Keratinocyte (primary cell): ENCODE data around the gene FBXO3. TPM values are rescaled to one million over a fixed set of nuclear protein-coding genes. Genes with fewer than 3 reads are reported as not detected.

ENCODE experiments used
- DNase-seq: peaks from one replicate; pipeline ENCODE4 v3.0.0-alpha.2; 2011; ENCODE audit warnings: low read depth, missing footprints, low spot score
- FAIRE-seq: peaks from 2 replicates; lab custom pipeline; 2011; peaks lifted over from hg19 to GRCh38; lab: Jason Lieb, UNC
- H2AFZ ChIP-seq: 2 replicates; pipeline ENCODE4 v1.6.0; 2012; ENCODE audit warnings: low read length, control low read depth, inconsistent platforms; ENCODE audit not compliant: control insufficient read depth
- H3K27ac ChIP-seq: 2 replicates; pipeline ENCODE4 v1.5.1; 2011; ENCODE audit warnings: low read length; ENCODE audit not compliant: control insufficient read depth, insufficient read depth
- H3K27me3 ChIP-seq: 3 replicates; pipeline ENCODE4 v1.6.0; 2011; ENCODE audit warnings: low read length; ENCODE audit not compliant: control insufficient read depth, insufficient read depth; ENCODE audit errors: extremely low read depth
- H3K36me3 ChIP-seq, 2 experiments: 2 replicates in 1 of 2; 3 replicates in 1 of 2; pipeline ENCODE4 v1.5.1; 2011; ENCODE audit warnings: low read length in 2 of 2, mild to moderate bottlenecking in 1 of 2; ENCODE audit not compliant: control insufficient read depth in 2 of 2, insufficient read depth in 2 of 2; ENCODE audit errors: extremely low read depth in 1 of 2
- H3K4me1 ChIP-seq: 3 replicates; pipeline ENCODE4 v1.5.1; 2011; ENCODE audit warnings: low read length; ENCODE audit not compliant: control insufficient read depth, insufficient read depth; ENCODE audit errors: extremely low read depth
- H3K4me2 ChIP-seq: 3 replicates; pipeline ENCODE4 v1.6.0; 2011; ENCODE audit warnings: low read depth, low read length; ENCODE audit not compliant: control insufficient read depth, insufficient read depth; ENCODE audit errors: extremely low read depth
- H3K4me3 ChIP-seq, 3 experiments: fragments of 200-600 bp in 1 of 3; sonication (generic) in 1 of 3; 2 replicates in 2 of 3; 3 replicates in 1 of 3; pipeline ENCODE4 v1.5.1; 2011 to 2016; ENCODE audit warnings: low read length in 3 of 3, mild to moderate bottlenecking in 3 of 3, control low read depth in 2 of 3, inconsistent platforms in 1 of 3, low read depth in 1 of 3, mixed read lengths in 1 of 3, mixed run types in 1 of 3, moderate library complexity in 1 of 3; ENCODE audit not compliant: control insufficient read depth in 2 of 3, insufficient read depth in 2 of 3; ENCODE audit errors: extremely low read depth in 1 of 3
- H3K79me2 ChIP-seq: 2 replicates; pipeline ENCODE4 v1.6.0; 2012; ENCODE audit warnings: low read length; ENCODE audit not compliant: control insufficient read depth, insufficient read depth
- H3K9ac ChIP-seq: 3 replicates; pipeline ENCODE4 v1.6.0; 2011; ENCODE audit warnings: low read length; ENCODE audit not compliant: control insufficient read depth, insufficient read depth; ENCODE audit errors: extremely low read depth
- H3K9me1 ChIP-seq: 3 replicates; pipeline ENCODE4 v1.6.0; 2011; ENCODE audit warnings: low read length; ENCODE audit not compliant: control insufficient read depth, insufficient read depth; ENCODE audit errors: extremely low read depth
- H3K9me3 ChIP-seq: 2 replicates; pipeline ENCODE4 v1.5.1; 2012; ENCODE audit warnings: low read depth, low read length; ENCODE audit not compliant: control insufficient read depth
- H4K20me1 ChIP-seq: 3 replicates; pipeline ENCODE4 v1.6.0; 2011; ENCODE audit warnings: low read length; ENCODE audit not compliant: control insufficient read depth, insufficient read depth; ENCODE audit errors: extremely low read depth
- CTCF ChIP-seq, 3 experiments: IDR thresholded peaks in 1 of 3; conservative IDR thresholded peaks in 1 of 3; optimal IDR thresholded peaks in 1 of 3; 2 replicates in 2 of 3; 3 replicates in 1 of 3; pipeline versions ENCODE3 to v1.5.1; 2011; ENCODE audit warnings: low read length in 3 of 3, mild to moderate bottlenecking in 3 of 3, moderate library complexity in 2 of 3, control low read depth in 1 of 3, inconsistent platforms in 1 of 3; ENCODE audit not compliant: insufficient read depth in 2 of 3; ENCODE audit errors: extremely low read depth in 1 of 3
- EZH2 ChIP-seq: IDR thresholded peaks from one replicate; pipeline ENCODE4 v1.6.1; 2012; ENCODE audit warnings: inconsistent platforms, mild to moderate bottlenecking, low read length, moderate library complexity
- dilution Hi-C: fragments of 300-500 bp; cut with MboI; formaldehyde crosslinking; loops from one replicate; pipeline ENCODE4 v1.7.0; 2020; ENCODE audit warnings: low sequenced_read_pairs; ENCODE audit not compliant: extremely low pct_ligation_motif_present
- polyA plus RNA-seq, 5 experiments: library from polyadenylated mRNA; depleted of rRNA in 3 of 5; stranded (reverse) in 3 of 5; stranded (forward) in 1 of 5; unstranded in 1 of 5; fragments of >200 nt; gene quantifications; 1 replicate in 1 of 5; 2 replicates in 3 of 5; 3 replicates in 1 of 5; pipeline versions ENCODE4 v1.2.1 to v1.2.3, GENCODE V29; 2011 to 2012; ENCODE audit warnings: missing spikeins in 2 of 5, low read depth in 1 of 5, low replicate concordance in 1 of 5

FBXO3 gene
- polyA plus RNA-seq, 1 donor (not counting 4 experiments of a cell fraction or from before 2014, with no cell fraction given) = 68.6 TPM

- dilution Hi-C loops = no loop called here
- no peaks in the 10 kb centered on the region for H3K9me1 ChIP-seq
- FAIRE-seq = no peak
These were observed 31.0 kb downstream of the FBXO3 start for GRCh38 chr11:33743291-33743690.

DNA sequence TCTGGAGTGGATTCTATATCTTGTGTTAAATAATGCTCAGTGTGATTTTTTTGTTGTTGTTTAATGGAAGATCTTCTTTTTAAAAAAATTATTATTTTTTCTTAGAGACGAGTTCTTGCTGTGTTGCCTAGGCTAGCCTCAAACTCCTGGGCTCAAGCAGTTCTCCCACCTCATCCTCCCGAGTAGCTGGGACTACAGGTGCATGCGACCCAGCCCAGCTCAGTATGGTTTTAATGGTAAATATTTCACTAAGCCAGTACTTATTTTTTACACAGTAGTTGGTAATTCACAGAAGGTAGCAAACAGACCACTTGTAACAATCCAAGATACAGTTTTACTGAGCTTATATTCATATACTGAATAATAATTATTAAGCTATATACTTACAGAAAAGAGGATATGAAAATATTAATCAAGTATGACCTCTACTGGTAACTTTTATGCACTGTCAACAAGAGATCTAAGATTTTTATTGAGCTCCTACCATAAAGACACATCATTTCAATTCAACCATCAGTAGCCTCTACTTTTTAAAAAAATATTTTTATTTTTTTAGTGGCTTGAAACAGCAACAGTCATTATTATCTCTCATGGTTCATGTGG, 32.0 kb downstream of the FBXO3 start:
- H3K27ac ChIP-seq = no peak overlapping the region
- no peaks in the 10 kb centered on the region for H3K9me3 ChIP-seq
- H3K27me3 ChIP-seq = no peaks in the 10 kb centered on the region
- DNase-seq = no peak
- TF ChIP-seq CTCF (optimal IDR thresholded peaks at IDR 0.05 in 1 of 3, IDR thresholded peaks at IDR 0.05 in 1 of 3, conservative IDR thresholded peaks at IDR 0.05 in 1 of 3; ENCODE audit: extremely low read depth in 1 of 3, insufficient read depth in 2 of 3, low read length in 3 of 3) = peak in 1 of 3 experiments; percentile 27
- TF ChIP-seq EZH2 = no peak
- no peak overlapping the region for H3K4me2 ChIP-seq
- H3K36me3 ChIP-seq = peaks cover 7 to 11% of the 10 kb centered on the region in 2 experiments
- dilution Hi-C loops = no loop called here
- no peaks in the 10 kb centered on the region for H4K20me1 ChIP-seq
- H3K9ac ChIP-seq = no peak overlapping the region
- no peak overlapping the region for H2AFZ ChIP-seq
- no peaks in the 10 kb centered on the region for H3K9me1 ChIP-seq
- H3K4me3 ChIP-seq = no peak overlapping the region
- FAIRE-seq = no peak
- peaks cover 5% of the 10 kb centered on the region for H3K4me1 ChIP-seq
- H3K79me2 ChIP-seq = no peaks in the 10 kb centered on the region

More at GRCh38 chr11:33743291-33743690, 31.0 kb downstream of the FBXO3 start:
- Histone ChIP-seq H3K4me2 (no peak overlapping the region), H3K9me3 (no peaks in the 10 kb centered on the region), H3K27ac (no peak overlapping the region), H3K4me3 (no peak overlapping the region), H4K20me1 (no peaks in the 10 kb centered on the region), H3K36me3 (peaks cover 8 to 11% of the 10 kb centered on the region in 2 experiments), H2AFZ (no peak overlapping the region), H3K4me1 (no peaks in the 10 kb centered on the region), H3K27me3 (no peaks in the 10 kb centered on the region), H3K9ac (no peak overlapping the region), H3K79me2 (no peaks in the 10 kb centered on the region)
- TF ChIP-seq EZH2 (no peak), CTCF (optimal IDR thresholded peaks at IDR 0.05 in 1 of 3, IDR thresholded peaks at IDR 0.05 in 1 of 3, conservative IDR thresholded peaks at IDR 0.05 in 1 of 3; ENCODE audit: extremely low read depth in 1 of 3, insufficient read depth in 2 of 3, low read length in 3 of 3) (no peak)
- no peak for DNase-seq
